Fibroblast of upper back skin (primary cell): ENCODE results near the gene SPTBN5.
A peak's percentile ranks its signal among the peaks of the same experiment; 100 is the strongest.

Experiments used
- DNase-seq: peaks from one replicate; pipeline ENCODE4 v3.0.0-alpha.2; 2013

Gene SPTBN5

GRCh38 chr15:41893422-41894250 is at the start of gene SPTBN5:
Gene SPTBN5 (minus strand): TSS chr15:41894053. CDS start chr15:41893497, 556 bp downstream.
- DNase-seq = no peak

GRCh38 chr15:41942886-41943285 is 49.0 kb upstream of the SPTBN5 start:
- no peak for DNase-seq

- DNase-seq = no peak
Observed at GRCh38 chr15:41941644-41942415, 48.0 kb upstream of the SPTBN5 start.

GRCh38 chr15:41940441-41940857 is 46.6 kb upstream of the SPTBN5 start:
- DNase-seq = peak; percentile 92

- no peak for DNase-seq
Observed at GRCh38 chr15:41939986-41940385, 46.1 kb upstream of the SPTBN5 start.

GRCh38 chr15:41937568-41937923 is 43.7 kb upstream of the SPTBN5 start:
- no peak for DNase-seq

GRCh38 chr15:41936649-41937567 is 43.1 kb upstream of the SPTBN5 start:
- DNase-seq = no peak

- DNase-seq = no peak
Observed at GRCh38 chr15:41936155-41936554, 42.3 kb upstream of the SPTBN5 start.

- DNase-seq = no peak
Observed at GRCh38 chr15:41935566-41936020, 41.7 kb upstream of the SPTBN5 start.

GRCh38 chr15:41934843-41935242 is 41.0 kb upstream of the SPTBN5 start:
- DNase-seq = no peak

- DNase-seq = no peak
Observed at GRCh38 chr15:41933771-41934170, 39.9 kb upstream of the SPTBN5 start.

- no peak for DNase-seq
Observed at GRCh38 chr15:41933326-41933725, 39.5 kb upstream of the SPTBN5 start.

GRCh38 chr15:41932511-41933289 is 38.8 kb upstream of the SPTBN5 start:
- DNase-seq = peak; percentile 69

GRCh38 chr15:41932101-41932500 is 38.2 kb upstream of the SPTBN5 start:
- no peak for DNase-seq

- DNase-seq = no peak
Observed at GRCh38 chr15:41930867-41931222, 37.0 kb upstream of the SPTBN5 start.

- DNase-seq = peak; percentile 97
Observed at GRCh38 chr15:41930221-41930866, 36.5 kb upstream of the SPTBN5 start.

GRCh38 chr15:41928637-41929620 is 35.1 kb upstream of the SPTBN5 start:
- no peak for DNase-seq

- no peak for DNase-seq
Observed at GRCh38 chr15:41928100-41928499, 34.2 kb upstream of the SPTBN5 start.

GRCh38 chr15:41927536-41927935 is 33.7 kb upstream of the SPTBN5 start:
- no peak for DNase-seq
